ENCODE measurements around the gene TAF4.

- TF ChIP-seq CTCF (IDR thresholded peaks at IDR 0.05) (no peak), POLR2A (IDR thresholded peaks at IDR 0.05; ENCODE audit: low read depth) (no peak), POLR2AphosphoS5 (IDR thresholded peaks at IDR 0.05) (no peak)
Observed at GRCh38 chr20:61948586-61949362, 116.9 kb downstream of the TAF4 start.
